Panc1 (cell line): ENCODE measurements around the gene HPRT1. TPM values are rescaled to one million over a fixed set of nuclear protein-coding genes. Genes with fewer than 3 reads are reported as not detected.

Experiments
- ATAC-seq: fragments of 200-7000 bp; cut with Tn5 transposase; 2 replicates; pipeline ENCODE4 v1.9.1; 2020; ENCODE audit warnings: mild to moderate bottlenecking, moderate library complexity
- BruUV-seq: library from RNA; stranded (reverse); fragments of 400-500 nt; replicated peaks from 2 replicates; lab custom pipeline; 2021; lab: Mats Ljungman, UMichigan
- CTCF ChIA-PET: fragments of 300-600 bp; sonication (Branson Sonifier 250); formaldehyde crosslinking; loops from one replicate; lab custom pipeline; 2022; ENCODE audit warnings: antibody characterized with exemption; lab: Charles Lee
- POLR2A ChIA-PET: fragments of 300-600 bp; sonication (Branson Sonifier 250); formaldehyde crosslinking; loops from one replicate; lab custom pipeline; 2022; ENCODE audit warnings: antibody characterized with exemption; lab: Charles Lee
- DNase-seq: peaks from one replicate; pipeline ENCODE4 v3.0.0-alpha.2; 2010; ENCODE audit warnings: low read depth, low spot score
- H3K27ac ChIP-seq: 2 replicates; pipeline ENCODE4 v1.5.1; 2011; ENCODE audit warnings: mild to moderate bottlenecking, low read length, inconsistent platforms
- H3K27me3 ChIP-seq: fragments of 200-500 bp; sonication (Bioruptor generic); 2 replicates; pipeline ENCODE4 v1.6.0; 2014; ENCODE audit warnings: low read length, inconsistent platforms; ENCODE audit not compliant: control insufficient read depth, insufficient read depth
- H3K36me3 ChIP-seq: fragments of 200-500 bp; sonication (Bioruptor generic); 2 replicates; pipeline ENCODE4 v1.5.1; 2014; ENCODE audit warnings: inconsistent platforms, mild to moderate bottlenecking, low read length, moderate library complexity; ENCODE audit not compliant: control insufficient read depth, insufficient read depth
- H3K4me1 ChIP-seq: 2 replicates; pipeline ENCODE4 v1.5.1; 2011; ENCODE audit warnings: inconsistent platforms, mild to moderate bottlenecking, low read length, moderate library complexity; ENCODE audit not compliant: control insufficient read depth, insufficient read depth
- H3K4me3 ChIP-seq, 2 experiments: 2 replicates each; pipeline ENCODE4 v1.5.1; 2011 to 2012; ENCODE audit warnings: low read depth in 2 of 2, low read length in 2 of 2, mild to moderate bottlenecking in 2 of 2, inconsistent platforms in 1 of 2, moderate library complexity in 1 of 2
- H3K9me3 ChIP-seq: fragments of 200-500 bp; sonication (Bioruptor generic); 2 replicates; pipeline ENCODE4 v1.5.1; 2014; ENCODE audit warnings: low read depth, mild to moderate bottlenecking, inconsistent platforms, low read length, moderate library complexity; ENCODE audit not compliant: control insufficient read depth, insufficient read depth
- CTCF ChIP-seq: fragments of 450-650 bp; IDR thresholded peaks from 2 replicates; pipeline ENCODE4 v1.5.1; 2017; ENCODE audit warnings: mild to moderate bottlenecking
- POLR2AphosphoS5 ChIP-seq: IDR thresholded peaks from 2 replicates; pipeline ENCODE4 v1.6.1; 2012; ENCODE audit warnings: mild to moderate bottlenecking, low read depth, low read length, moderate library complexity
- SIN3A ChIP-seq: IDR thresholded peaks from 2 replicates; pipeline ENCODE4 v1.6.1; 2012; ENCODE audit warnings: low read depth, mild to moderate bottlenecking, low read length, moderate library complexity, borderline replicate concordance; ENCODE audit not compliant: insufficient read depth
- TCF7L2 ChIP-seq: IDR thresholded peaks from 2 replicates; pipeline ENCODE4 v1.6.1; 2011; ENCODE audit warnings: mild to moderate bottlenecking, low read depth, low read length, inconsistent platforms
- in situ Hi-C: cut with HindIII; loops from 2 replicates; pipeline ENCODE4 v1.10.0; 2016; ENCODE audit warnings: low sequenced_read_pairs, low pct_unique_long_range_greater_than_20kb
- intact Hi-C: fragments of 100-400 bp; cut with micrococcal nuclease; formaldehyde crosslinking; loops from one replicate; pipeline ENCODE4 v1.10.0; 2022; ENCODE audit not compliant: unreplicated experiment
- total RNA-seq: library from RNA; stranded (reverse); gene quantifications from one replicate; pipeline ENCODE4 v1.2.1, GENCODE V29; 2021; ENCODE audit not compliant: unreplicated experiment
- TF ChIP-seq, protein P1 (sequence below), 2 experiments: IDR thresholded peaks; 2 replicates each; pipeline ENCODE4 v1.6.1; 2011 to 2012; ENCODE audit warnings: low read depth in 2 of 2, control low read depth in 1 of 2, low read length in 1 of 2, mild to moderate bottlenecking in 1 of 2, moderate library complexity in 1 of 2; ENCODE audit not compliant: insufficient read depth in 1 of 2

The HPRT1 gene
- total RNA-seq, 1 experiment from 2014 or later = 77.1 TPM

- intact Hi-C loops (no loop called here), in situ Hi-C loops (no loop called here)
- ATAC-seq = peak; percentile 69; the same call in 1 of the 2 replicates
- no peak overlapping the region for H3K27ac ChIP-seq
- H3K27me3 ChIP-seq = no peaks in the 10 kb centered on the region
- no peak for DNase-seq
- POLR2A ChIA-PET = no interaction called here
- CTCF ChIA-PET = no interaction called here
- no peaks in the 10 kb centered on the region for H3K9me3 ChIP-seq
- TF ChIP-seq CTCF = peak; percentile 64
- TF ChIP-seq, protein P1, sequence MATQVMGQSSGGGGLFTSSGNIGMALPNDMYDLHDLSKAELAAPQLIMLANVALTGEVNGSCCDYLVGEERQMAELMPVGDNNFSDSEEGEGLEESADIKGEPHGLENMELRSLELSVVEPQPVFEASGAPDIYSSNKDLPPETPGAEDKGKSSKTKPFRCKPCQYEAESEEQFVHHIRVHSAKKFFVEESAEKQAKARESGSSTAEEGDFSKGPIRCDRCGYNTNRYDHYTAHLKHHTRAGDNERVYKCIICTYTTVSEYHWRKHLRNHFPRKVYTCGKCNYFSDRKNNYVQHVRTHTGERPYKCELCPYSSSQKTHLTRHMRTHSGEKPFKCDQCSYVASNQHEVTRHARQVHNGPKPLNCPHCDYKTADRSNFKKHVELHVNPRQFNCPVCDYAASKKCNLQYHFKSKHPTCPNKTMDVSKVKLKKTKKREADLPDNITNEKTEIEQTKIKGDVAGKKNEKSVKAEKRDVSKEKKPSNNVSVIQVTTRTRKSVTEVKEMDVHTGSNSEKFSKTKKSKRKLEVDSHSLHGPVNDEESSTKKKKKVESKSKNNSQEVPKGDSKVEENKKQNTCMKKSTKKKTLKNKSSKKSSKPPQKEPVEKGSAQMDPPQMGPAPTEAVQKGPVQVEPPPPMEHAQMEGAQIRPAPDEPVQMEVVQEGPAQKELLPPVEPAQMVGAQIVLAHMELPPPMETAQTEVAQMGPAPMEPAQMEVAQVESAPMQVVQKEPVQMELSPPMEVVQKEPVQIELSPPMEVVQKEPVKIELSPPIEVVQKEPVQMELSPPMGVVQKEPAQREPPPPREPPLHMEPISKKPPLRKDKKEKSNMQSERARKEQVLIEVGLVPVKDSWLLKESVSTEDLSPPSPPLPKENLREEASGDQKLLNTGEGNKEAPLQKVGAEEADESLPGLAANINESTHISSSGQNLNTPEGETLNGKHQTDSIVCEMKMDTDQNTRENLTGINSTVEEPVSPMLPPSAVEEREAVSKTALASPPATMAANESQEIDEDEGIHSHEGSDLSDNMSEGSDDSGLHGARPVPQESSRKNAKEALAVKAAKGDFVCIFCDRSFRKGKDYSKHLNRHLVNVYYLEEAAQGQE (IDR thresholded peaks at IDR 0.05; ENCODE audit: insufficient read depth in 1 of 2, low read depth in 2 of 2, low read length in 1 of 2) = no peak
- H3K4me1 ChIP-seq = no peaks in the 10 kb centered on the region
- no peak overlapping the region for H3K4me3 ChIP-seq
- no TSS peak for BruUV-seq
- peaks cover 14% of the 10 kb centered on the region for H3K36me3 ChIP-seq
Observed at GRCh38 chrX:134423606-134424005, 36.4 kb upstream of the HPRT1 start.

- CTCF ChIA-PET = no interaction called here
- TF ChIP-seq, protein P1 (IDR thresholded peaks at IDR 0.05; ENCODE audit: insufficient read depth in 1 of 2, low read depth in 2 of 2, low read length in 1 of 2) = no peak
- TF ChIP-seq TCF7L2 (no peak), SIN3A (no peak), POLR2AphosphoS5 (no peak), CTCF (no peak)
- H3K27me3 ChIP-seq = no peaks in the 10 kb centered on the region
- H3K9me3 ChIP-seq = no peaks in the 10 kb centered on the region
- no peak overlapping the region for H3K27ac ChIP-seq
- in situ Hi-C loops (no loop called here), intact Hi-C loops (no loop called here)
- DNase-seq = no peak
- POLR2A ChIA-PET = no interaction called here
- peaks cover 16% of the 10 kb centered on the region for H3K36me3 ChIP-seq
- no peak for ATAC-seq
- BruUV-seq = no TSS peak
- H3K4me3 ChIP-seq = no peak overlapping the region
- no peaks in the 10 kb centered on the region for H3K4me1 ChIP-seq
Observed at GRCh38 chrX:134426281-134426680, 33.7 kb upstream of the HPRT1 start.
